Liver (tissue), 9 donors: ENCODE results near the gene FRAT1. TPM values are rescaled to one million over a fixed set of nuclear protein-coding genes. Genes with fewer than 3 reads are reported as not detected.

Experiments used
- DNase-seq: peaks from one replicate; pipeline ENCODE4 v3.0.0-alpha.2; 2017; ENCODE audit warnings: low spot score
- H3K27ac ChIP-seq, 2 donors: one replicate each; pipeline ENCODE4 v1.7.0; 2013; ENCODE audit warnings: inconsistent platforms in 2 of 2, low read length in 2 of 2, control low read depth in 1 of 2, low read depth in 1 of 2, mild to moderate bottlenecking in 1 of 2
- H3K27me3 ChIP-seq, 4 donors: one replicate each; pipeline versions ENCODE4 v1.6.1 to v1.7.0; 2013; ENCODE audit warnings: low read length in 3 of 4, inconsistent platforms in 1 of 4, mild to moderate bottlenecking in 1 of 4, moderate library complexity in 1 of 4; ENCODE audit not compliant: control insufficient read depth in 4 of 4, insufficient read depth in 4 of 4
- H3K36me3 ChIP-seq, 4 donors: one replicate each; pipeline versions ENCODE4 v1.6.1 to v1.7.0; 2013; ENCODE audit warnings: low read length in 3 of 4, mild to moderate bottlenecking in 3 of 4, low read depth in 1 of 4, moderate library complexity in 1 of 4; ENCODE audit not compliant: control insufficient read depth in 4 of 4, insufficient read depth in 3 of 4
- H3K4me1 ChIP-seq, 4 donors: one replicate each; pipeline versions ENCODE4 v1.6.1 to v1.7.0; 2013; ENCODE audit warnings: low read length in 3 of 4, mild to moderate bottlenecking in 3 of 4, moderate library complexity in 1 of 4; ENCODE audit not compliant: control insufficient read depth in 4 of 4, insufficient read depth in 4 of 4
- H3K4me3 ChIP-seq, 3 donors: one replicate each; pipeline versions ENCODE4 v1.6.1 to v1.7.0; 2013; ENCODE audit warnings: low read length in 3 of 3, control low read depth in 1 of 3, low read depth in 1 of 3, mild to moderate bottlenecking in 1 of 3
- H3K9ac ChIP-seq, 2 donors: one replicate each; pipeline ENCODE4 v1.7.0; 2013; ENCODE audit warnings: low read length in 2 of 2, mild to moderate bottlenecking in 2 of 2, moderate library complexity in 2 of 2, control low read depth in 1 of 2, low read depth in 1 of 2
- H3K9me3 ChIP-seq, 4 donors: one replicate each; pipeline versions ENCODE4 v1.6.1 to v1.7.0; 2013; ENCODE audit warnings: low read length in 3 of 4; ENCODE audit not compliant: control insufficient read depth in 4 of 4
- CTCF ChIP-seq: fragments of 150-350 bp; IDR thresholded peaks from 2 replicates; pipeline ENCODE4 v1.5.1; 2017; ENCODE audit warnings: improper control_type of control experiment, low read depth, low read length; ENCODE audit not compliant: missing input control
- EGR1 ChIP-seq, 2 donors: IDR thresholded peaks; 2 replicates each; pipeline ENCODE4 v1.6.1; 2016 to 2018; ENCODE audit warnings: antibody characterized with exemption in 2 of 2, low read depth in 2 of 2
- FOXA1 ChIP-seq: IDR thresholded peaks from 2 replicates; pipeline ENCODE4 v1.6.1; 2016; ENCODE audit warnings: antibody characterized with exemption
- GABPA ChIP-seq, 2 donors: IDR thresholded peaks in 1 of 2; conservative IDR thresholded peaks in 1 of 2; 2 replicates each; pipeline ENCODE4 v1.6.1; 2016; ENCODE audit warnings: antibody characterized with exemption in 2 of 2, mild to moderate bottlenecking in 1 of 2, moderate library complexity in 1 of 2
- HNF4G ChIP-seq: IDR thresholded peaks from 2 replicates; pipeline ENCODE4 v1.6.1; 2016; ENCODE audit warnings: antibody characterized with exemption
- JUND ChIP-seq, 2 donors: IDR thresholded peaks; 2 replicates each; pipeline ENCODE4 v1.6.1; 2016; ENCODE audit warnings: antibody characterized with exemption in 2 of 2
- MAX ChIP-seq: IDR thresholded peaks from 2 replicates; pipeline ENCODE4 v1.6.1; 2016; ENCODE audit warnings: antibody characterized with exemption
- RAD21 ChIP-seq, 2 donors: IDR thresholded peaks; 2 replicates each; pipeline ENCODE4 v1.6.1; 2016; ENCODE audit warnings: antibody characterized with exemption in 2 of 2, mild to moderate bottlenecking in 2 of 2
- REST ChIP-seq: IDR thresholded peaks from 2 replicates; pipeline ENCODE4 v1.6.1; 2016; ENCODE audit warnings: antibody characterized with exemption, mild to moderate bottlenecking
- YY1 ChIP-seq: IDR thresholded peaks from 2 replicates; pipeline ENCODE4 v1.6.1; 2016; ENCODE audit warnings: antibody characterized with exemption, mild to moderate bottlenecking
- WGBS: extraction: QIAGEN DNeasy Blood & Tissue Kit; methylation state at CpG from one replicate; pipeline ENCODE4 v1.1.7; 2013; 5-methylcytosine and 5-hydroxymethylcytosine counted together
- polyA plus RNA-seq, 2 donors: library from polyadenylated mRNA; stranded (reverse) in 1 of 2; unstranded in 1 of 2; fragments of 200-250 nt in 1 of 2; fragments of >200 nt in 1 of 2; fragmentation: Nextera tagmentation in 1 of 2; extraction: Ambion mirVana in 1 of 2; gene quantifications; one replicate each; pipeline versions ENCODE4 v1.2.1 to v1.2.3, GENCODE V29; 2013 to 2015
- total RNA-seq, 2 donors: library from RNA; depleted of rRNA; stranded (reverse); fragments of >200 nt; gene quantifications; one replicate each; pipeline ENCODE4 v1.2.3, GENCODE V29; 2014
- donor health status: healthy.
- donor health status: healthy.
- donor health status: healthy.
- donor health status: healthy.
- donor health status: healthy.

The FRAT1 gene
- total and polyA plus RNA-seq, 4 donors = 4.3 to 7.4 (median 5.2) TPM

- TF ChIP-seq REST = no peak
- TF ChIP-seq EGR1 (IDR thresholded peaks at IDR 0.05; ENCODE audit: low read depth in 2 of 2) = no peak
These were observed 16.9 kb downstream of the FRAT1 start (continued) for GRCh38 chr10:97336006-97336405.

GRCh38 chr10:97336446-97336845 lies 17.4 kb downstream of the FRAT1 start:
- no peak for DNase-seq

GRCh38 chr10:97336942-97337831 lies 18.1 kb downstream of the FRAT1 start:
- Histone ChIP-seq H3K9me3 (no peaks in the 10 kb centered on the region), H3K27me3 (no peaks in the 10 kb centered on the region), H3K9ac (no peak overlapping the region), H3K27ac (no peak overlapping the region), H3K36me3 (no peaks in the 10 kb centered on the region), H3K4me3 (no peak overlapping the region), H3K4me1 (peaks cover 0 to 5% (median under 1%) of the 10 kb centered on the region in 4 donors)
- 35% methylated on average over 11 of the region's 11 CpGs for WGBS
- DNase-seq = no peak
- TF ChIP-seq HNF4G = no peak
- TF ChIP-seq REST = no peak
- no peak for TF ChIP-seq CTCF
- TF ChIP-seq MAX = no peak
- no peak for TF ChIP-seq JUND (IDR thresholded peaks at IDR 0.05)
- no peak for TF ChIP-seq GABPA (IDR thresholded peaks at IDR 0.05 in 1 of 2, conservative IDR thresholded peaks at IDR 0.05 in 1 of 2)
- TF ChIP-seq RAD21 (IDR thresholded peaks at IDR 0.05) = no peak
- no peak for TF ChIP-seq YY1
- no peak for TF ChIP-seq FOXA1

More at GRCh38 chr10:97336446-97336845, 17.4 kb downstream of the FRAT1 start:
- no peaks in the 10 kb centered on the region for H3K36me3 ChIP-seq
- no peaks in the 10 kb centered on the region for H3K27me3 ChIP-seq
- H3K9me3 ChIP-seq = no peaks in the 10 kb centered on the region
- no peak overlapping the region for H3K27ac ChIP-seq
- no peak overlapping the region for H3K4me3 ChIP-seq
- peaks cover under 1 to 10% (median 6%) of the 10 kb centered on the region in 4 donors for H3K4me1 ChIP-seq
- WGBS = 55% methylated on average over 5 of the region's 5 CpGs
- no peak for TF ChIP-seq REST
- H3K9ac ChIP-seq = no peak overlapping the region
